ENCODE results near the gene WRAP53. TPM values are rescaled to one million over a fixed set of nuclear protein-coding genes. Genes with fewer than 3 reads are reported as not detected.

WRAP53 gene
- polyA plus RNA-seq, 1 donor, result 7.9 TPM

DNA sequence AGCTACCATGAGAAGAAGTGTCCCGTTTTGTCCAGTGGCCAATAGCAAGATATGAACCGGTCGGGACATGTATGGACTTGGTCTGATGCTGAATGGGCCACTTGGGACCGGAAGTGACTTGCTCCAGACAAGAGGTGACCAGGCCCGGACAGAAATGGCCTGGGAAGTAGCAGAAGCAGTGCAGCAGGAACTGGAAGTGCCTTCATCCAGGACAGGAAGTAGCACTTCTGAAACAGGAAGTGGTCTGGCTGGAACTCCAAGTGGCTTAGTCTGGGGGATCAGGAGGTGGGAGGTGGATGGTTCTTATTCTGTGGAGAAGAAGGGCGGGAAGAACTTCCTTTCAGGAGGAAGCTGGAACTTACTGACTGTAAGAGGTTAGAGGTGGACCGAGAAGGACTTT lies 22.0 kb downstream of the WRAP53 start:
- WGBS (ENCODE audit: insufficient coverage, low lambda C conversion rate), result no CpG with 5 or more reads among the region's 7 CpGs
- Histone ChIP-seq H3K4me3 (ENCODE audit: low read length) (no peak overlapping the region), H3K36me3 (ENCODE audit: control insufficient read depth, insufficient read depth, low read length) (no peaks in the 10 kb centered on the region), H3K27me3 (ENCODE audit: control insufficient read depth, insufficient read depth, low read length) (peaks cover 69% of the 10 kb centered on the region), H3K4me1 (ENCODE audit: control insufficient read depth, insufficient read depth, low read length) (no peaks in the 10 kb centered on the region), H3K9me3 (ENCODE audit: control insufficient read depth, low read depth, low read length) (no peaks in the 10 kb centered on the region), H3K27ac (ENCODE audit: low read length) (no peak overlapping the region)
- no peak for DNase-seq

DNA sequence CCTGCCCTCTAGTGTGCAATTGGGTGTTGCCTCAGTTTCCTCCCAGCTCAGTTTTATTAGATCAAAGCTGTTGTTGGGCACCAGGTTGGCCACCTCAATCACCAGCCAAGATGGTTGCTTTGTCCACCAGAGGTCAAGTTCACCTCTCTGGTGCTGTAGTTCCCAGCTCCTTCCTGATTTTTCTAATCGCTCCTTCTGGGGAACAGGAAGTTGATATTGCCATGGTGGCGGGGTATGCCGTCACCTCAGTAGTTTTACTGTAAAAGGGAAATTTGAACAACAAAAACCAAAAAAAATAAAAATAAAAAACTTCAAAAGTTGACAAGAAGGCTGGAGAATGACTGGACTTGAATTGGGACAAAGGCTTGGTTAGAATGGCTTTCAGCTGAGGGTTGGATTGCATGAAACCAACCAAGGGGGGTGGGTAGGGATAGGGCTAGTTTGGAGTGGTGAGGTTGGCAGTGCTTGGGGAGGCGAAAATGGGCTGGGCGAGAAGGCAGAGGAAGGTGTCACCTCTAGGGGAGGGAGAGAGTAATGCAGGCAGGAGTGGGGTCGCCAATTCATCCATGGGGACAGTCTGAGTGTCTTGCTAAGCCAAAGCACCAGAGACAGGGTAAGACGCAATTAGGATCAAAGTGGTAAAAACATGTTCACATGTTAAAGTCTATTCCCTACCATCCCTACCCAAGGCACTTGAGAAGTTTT lies 22.9 kb downstream of the WRAP53 start:
- DNase-seq, result no peak
- Histone ChIP-seq H3K4me1 (ENCODE audit: control insufficient read depth, insufficient read depth, low read length) (peaks cover under 1% of the 10 kb centered on the region), H3K9me3 (ENCODE audit: control insufficient read depth, low read depth, low read length) (no peaks in the 10 kb centered on the region), H3K27me3 (ENCODE audit: control insufficient read depth, insufficient read depth, low read length) (peaks cover 69% of the 10 kb centered on the region), H3K36me3 (ENCODE audit: control insufficient read depth, insufficient read depth, low read length) (no peaks in the 10 kb centered on the region), H3K4me3 (ENCODE audit: low read length) (no peak overlapping the region), H3K27ac (ENCODE audit: low read length) (no peak overlapping the region)
- 91% methylated on average over 4 of the region's 7 CpGs for WGBS (ENCODE audit: insufficient coverage, low lambda C conversion rate)

DNA sequence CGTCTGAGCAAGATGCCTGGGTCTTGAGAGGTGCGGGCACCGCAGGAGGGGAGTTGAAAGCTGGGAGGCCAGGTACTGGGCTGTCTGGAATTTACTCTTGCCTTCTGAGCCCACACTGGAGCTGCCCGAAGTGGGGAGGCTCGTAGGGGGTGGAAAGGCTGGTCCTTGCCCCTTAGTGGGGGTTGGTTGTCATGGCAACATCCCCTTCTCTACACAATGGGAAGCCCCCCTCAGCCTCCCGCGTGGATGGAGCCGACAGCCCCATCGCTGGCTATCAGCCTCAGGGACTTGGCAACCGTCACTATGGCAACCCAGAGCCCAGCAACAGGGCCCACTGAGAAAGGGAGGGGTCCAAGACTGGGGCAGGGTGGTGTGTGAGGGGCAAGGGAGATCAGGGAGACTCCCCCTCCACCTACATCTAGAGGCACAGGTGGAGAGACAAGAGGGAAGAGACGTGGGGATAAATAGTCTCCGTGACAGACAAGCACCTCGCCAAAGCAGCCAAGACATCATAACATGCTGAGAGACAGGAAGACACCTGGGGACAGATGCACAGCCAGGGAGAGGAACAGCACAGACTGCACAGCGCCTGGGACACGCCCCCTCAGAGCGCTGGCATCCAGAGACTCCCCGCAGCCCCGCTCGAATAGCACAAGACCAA lies 24.0 kb downstream of the WRAP53 start:
- peaks cover 9% of the 10 kb centered on the region for H3K4me1 ChIP-seq (ENCODE audit: control insufficient read depth, insufficient read depth, low read length)
- DNase-seq, result no peak
- no peaks in the 10 kb centered on the region for H3K36me3 ChIP-seq (ENCODE audit: control insufficient read depth, insufficient read depth, low read length)
- no peak overlapping the region for H3K4me3 ChIP-seq (ENCODE audit: low read length)
- no peaks in the 10 kb centered on the region for H3K9me3 ChIP-seq (ENCODE audit: control insufficient read depth, low read depth, low read length)
- H3K27ac ChIP-seq (ENCODE audit: low read length), result no peak overlapping the region
- H3K27me3 ChIP-seq (ENCODE audit: control insufficient read depth, insufficient read depth, low read length), result peaks cover 61% of the 10 kb centered on the region
- no CpG with 5 or more reads among the region's 19 CpGs for WGBS (ENCODE audit: insufficient coverage, low lambda C conversion rate)

DNA sequence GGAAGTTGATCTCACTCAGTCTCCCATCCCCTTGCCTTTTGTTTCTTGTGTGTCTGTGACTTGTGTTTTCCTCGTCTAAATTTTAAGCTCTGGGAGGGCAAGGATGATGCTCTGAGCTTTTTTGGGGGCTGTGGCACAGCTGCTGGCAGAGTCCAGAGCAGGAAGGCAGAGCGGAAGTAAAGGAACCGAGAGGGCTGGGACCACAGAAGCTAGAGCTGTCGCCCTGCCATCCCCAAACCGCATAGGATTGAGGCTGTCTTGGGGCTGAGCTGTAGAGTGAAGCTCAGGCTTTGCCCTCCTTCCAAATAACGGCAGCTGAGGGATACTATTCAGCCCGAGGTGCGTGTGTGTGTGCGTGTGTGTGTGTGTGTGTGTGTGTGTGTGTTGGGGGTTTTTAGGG lies 25.5 kb downstream of the WRAP53 start:
- no peaks in the 10 kb centered on the region for H3K9me3 ChIP-seq (ENCODE audit: control insufficient read depth, low read depth, low read length)

DNA sequence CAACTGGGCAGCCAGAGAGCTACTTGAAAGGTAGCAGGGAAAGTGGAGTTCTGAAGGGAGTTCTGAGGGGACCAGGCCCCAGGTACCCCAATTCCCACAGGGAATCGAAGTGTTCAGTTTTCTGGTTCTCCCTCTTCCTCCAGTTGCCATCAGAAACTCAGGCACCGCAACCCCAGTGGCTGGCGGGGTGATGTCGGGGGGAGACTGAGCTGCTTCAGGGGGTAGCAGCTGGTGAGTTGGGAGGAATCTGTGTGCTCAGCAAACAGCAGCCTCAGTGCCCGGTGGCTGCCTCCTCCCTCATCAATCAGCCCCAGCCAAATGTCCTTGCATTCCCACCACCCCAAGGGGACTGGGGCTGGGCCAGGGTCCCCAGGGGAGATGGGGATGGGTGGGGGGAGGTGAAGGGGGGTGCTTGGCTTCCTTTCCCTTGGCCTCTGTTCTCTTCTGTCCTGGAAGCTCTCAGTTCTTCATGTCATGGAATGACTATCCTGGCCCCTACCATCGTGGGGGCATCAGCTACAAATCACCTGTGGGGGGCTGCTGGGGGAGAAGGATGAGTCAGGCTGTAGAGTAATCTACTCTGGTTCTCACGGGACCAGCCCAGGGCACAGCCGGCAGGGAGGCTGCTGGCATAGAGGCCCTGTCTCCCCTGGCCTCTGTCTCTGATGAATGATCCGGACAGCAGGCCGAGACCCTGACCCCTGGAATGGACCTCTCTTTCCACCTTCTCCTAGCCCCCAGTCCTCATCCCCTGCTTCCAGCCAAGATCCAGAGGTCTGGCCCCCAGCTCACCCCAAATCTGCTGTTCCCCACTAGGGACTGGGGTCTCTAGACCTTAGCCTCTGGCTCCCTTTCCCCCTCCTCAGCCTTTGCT lies 26.7 kb downstream of the WRAP53 start:
- Histone ChIP-seq H3K9me3 (ENCODE audit: control insufficient read depth, low read depth, low read length) (no peaks in the 10 kb centered on the region), H3K36me3 (ENCODE audit: control insufficient read depth, insufficient read depth, low read length) (no peaks in the 10 kb centered on the region), H3K4me3 (ENCODE audit: low read length) (no peak overlapping the region), H3K4me1 (ENCODE audit: control insufficient read depth, insufficient read depth, low read length) (peaks cover 12% of the 10 kb centered on the region), H3K27ac (ENCODE audit: low read length) (no peak overlapping the region), H3K27me3 (ENCODE audit: control insufficient read depth, insufficient read depth, low read length) (peaks cover 64% of the 10 kb centered on the region)
- no peak for DNase-seq
- WGBS (ENCODE audit: insufficient coverage, low lambda C conversion rate), result no CpG with 5 or more reads among the region's 10 CpGs

More for the DNA sequence above, 25.5 kb downstream of the WRAP53 start:
- H3K4me1 ChIP-seq (ENCODE audit: control insufficient read depth, insufficient read depth, low read length), result peaks cover 12% of the 10 kb centered on the region
- no peak overlapping the region for H3K27ac ChIP-seq (ENCODE audit: low read length)
- H3K27me3 ChIP-seq (ENCODE audit: control insufficient read depth, insufficient read depth, low read length), result peaks cover 55% of the 10 kb centered on the region
- WGBS (ENCODE audit: insufficient coverage, low lambda C conversion rate), result no CpG with 5 or more reads among the region's 9 CpGs
- H3K36me3 ChIP-seq (ENCODE audit: control insufficient read depth, insufficient read depth, low read length), result no peaks in the 10 kb centered on the region
- DNase-seq, result no peak
- no peak overlapping the region for H3K4me3 ChIP-seq (ENCODE audit: low read length)

DNA sequence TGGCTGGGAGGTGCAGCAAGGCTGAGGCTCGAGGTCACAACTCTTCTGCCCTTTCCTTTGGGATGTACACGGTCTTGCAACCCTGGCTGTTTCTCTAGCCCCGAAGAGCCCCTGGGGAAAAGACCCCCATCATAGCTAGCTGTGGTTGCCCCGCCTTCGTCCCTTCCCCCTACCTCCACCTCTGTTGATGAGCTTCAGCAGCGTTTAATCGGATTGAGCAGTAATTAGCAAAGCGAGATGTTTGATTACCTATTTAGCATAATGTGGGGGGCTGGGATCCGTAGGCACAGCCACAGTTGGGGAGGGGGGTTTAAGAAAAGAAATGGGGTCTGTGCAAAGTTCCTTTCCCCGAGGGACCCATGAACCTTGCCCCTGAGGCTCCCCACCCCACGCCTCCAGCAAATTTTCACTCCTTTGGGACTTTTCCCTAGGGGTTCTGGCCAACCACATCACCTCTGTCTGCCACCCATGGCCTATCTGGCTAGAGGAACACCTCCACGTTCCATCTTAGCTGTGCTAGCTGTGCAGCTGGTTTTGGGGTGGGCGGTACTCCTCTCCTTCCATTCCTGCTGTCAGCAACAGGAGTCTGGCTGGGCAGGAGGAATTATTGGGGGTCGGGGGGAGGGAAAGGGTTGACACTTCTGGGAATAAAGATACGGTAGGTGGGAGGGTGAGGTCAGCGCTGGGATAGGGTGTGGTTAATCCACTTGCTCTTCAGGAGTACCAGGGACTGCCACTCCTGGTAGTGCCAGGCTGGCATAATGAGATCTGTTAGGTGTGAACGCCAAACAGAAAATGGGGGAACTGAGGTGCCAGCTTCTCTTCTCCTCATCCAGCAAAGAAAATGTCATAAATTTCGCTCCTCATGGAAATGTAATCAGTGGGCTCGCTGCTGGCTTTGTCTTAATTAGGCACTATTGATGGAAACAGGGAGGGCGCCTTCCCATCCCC lies 27.9 kb downstream of the WRAP53 start:
- no peak for DNase-seq

DNA sequence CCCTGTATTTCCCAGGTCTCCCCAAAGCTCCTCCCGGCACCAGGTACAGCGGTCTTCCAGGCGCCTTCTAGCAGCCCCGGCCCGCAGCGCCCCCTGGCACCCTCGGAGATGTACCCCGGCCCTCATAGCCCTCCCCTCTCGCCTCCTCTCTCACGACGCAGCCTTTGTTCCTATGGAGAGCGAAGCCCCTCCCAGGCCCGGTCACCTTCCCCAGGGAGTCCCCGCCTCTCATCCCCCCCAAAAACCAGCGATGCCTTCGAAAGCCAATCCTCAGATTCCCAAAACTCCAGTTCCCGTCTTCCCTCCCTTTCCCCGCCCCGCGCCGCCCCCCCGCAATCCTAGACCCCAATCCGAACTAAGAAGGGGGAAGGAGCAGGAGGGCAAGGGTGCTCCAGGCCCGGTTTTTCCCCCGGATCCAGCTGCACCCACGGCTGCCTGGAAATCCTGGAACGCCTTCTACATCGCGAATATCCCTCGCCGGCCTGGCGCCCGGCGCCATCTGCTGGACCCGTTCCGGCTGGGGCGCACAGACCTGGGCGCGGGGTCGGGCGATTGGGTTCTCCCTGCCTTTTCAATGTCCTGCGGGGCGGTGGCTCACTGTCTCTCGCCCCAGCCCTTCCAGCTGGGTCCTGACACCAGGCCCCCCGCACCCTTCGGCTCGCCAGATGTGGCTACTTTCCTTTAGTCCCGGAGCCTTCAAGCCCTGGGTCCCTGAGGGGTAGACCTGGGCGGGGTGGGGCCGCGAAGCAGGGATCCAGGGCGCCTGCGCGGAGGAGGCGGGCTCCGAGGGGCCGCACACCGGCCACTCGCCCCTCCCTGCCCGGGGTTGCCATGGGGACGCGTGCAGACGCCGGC lies 28.9 kb downstream of the WRAP53 start, which contains the start of gene DNAH2:
Gene DNAH2 (plus strand): TSS at position 844 of the 855 bp plus-strand sequence. CDS start 1,991 bp downstream, outside the sequence.
- H3K27ac ChIP-seq (ENCODE audit: low read length), result peak within 1 kb of the TSS; percentile 22
- H3K4me3 ChIP-seq (ENCODE audit: low read length), result peak within 1 kb of the TSS; percentile 63
- H3K27me3 ChIP-seq (ENCODE audit: control insufficient read depth, insufficient read depth, low read length), result peaks cover 58% of the 10 kb centered on the region
- H3K4me1 ChIP-seq (ENCODE audit: control insufficient read depth, insufficient read depth, low read length), result peaks cover 12% of the 10 kb centered on the region
- no peaks in the 10 kb centered on the region for H3K9me3 ChIP-seq (ENCODE audit: control insufficient read depth, low read depth, low read length)
- no peaks in the 10 kb centered on the region for H3K36me3 ChIP-seq (ENCODE audit: control insufficient read depth, insufficient read depth, low read length)
- WGBS (ENCODE audit: insufficient coverage, low lambda C conversion rate), result no CpG with 5 or more reads among the region's 64 CpGs
- peak; percentile 75 to 86 for DNase-seq

More for the DNA sequence above, 27.9 kb downstream of the WRAP53 start:
- Histone ChIP-seq H3K4me3 (ENCODE audit: low read length) (peak overlapping the region; percentile 63), H3K4me1 (ENCODE audit: control insufficient read depth, insufficient read depth, low read length) (peaks cover 12% of the 10 kb centered on the region), H3K9me3 (ENCODE audit: control insufficient read depth, low read depth, low read length) (no peaks in the 10 kb centered on the region), H3K36me3 (ENCODE audit: control insufficient read depth, insufficient read depth, low read length) (no peaks in the 10 kb centered on the region), H3K27me3 (ENCODE audit: control insufficient read depth, insufficient read depth, low read length) (peaks cover 67% of the 10 kb centered on the region), H3K27ac (ENCODE audit: low read length) (peak overlapping the region; percentile 22)
- WGBS (ENCODE audit: insufficient coverage, low lambda C conversion rate), result no CpG with 5 or more reads among the region's 20 CpGs

DNA sequence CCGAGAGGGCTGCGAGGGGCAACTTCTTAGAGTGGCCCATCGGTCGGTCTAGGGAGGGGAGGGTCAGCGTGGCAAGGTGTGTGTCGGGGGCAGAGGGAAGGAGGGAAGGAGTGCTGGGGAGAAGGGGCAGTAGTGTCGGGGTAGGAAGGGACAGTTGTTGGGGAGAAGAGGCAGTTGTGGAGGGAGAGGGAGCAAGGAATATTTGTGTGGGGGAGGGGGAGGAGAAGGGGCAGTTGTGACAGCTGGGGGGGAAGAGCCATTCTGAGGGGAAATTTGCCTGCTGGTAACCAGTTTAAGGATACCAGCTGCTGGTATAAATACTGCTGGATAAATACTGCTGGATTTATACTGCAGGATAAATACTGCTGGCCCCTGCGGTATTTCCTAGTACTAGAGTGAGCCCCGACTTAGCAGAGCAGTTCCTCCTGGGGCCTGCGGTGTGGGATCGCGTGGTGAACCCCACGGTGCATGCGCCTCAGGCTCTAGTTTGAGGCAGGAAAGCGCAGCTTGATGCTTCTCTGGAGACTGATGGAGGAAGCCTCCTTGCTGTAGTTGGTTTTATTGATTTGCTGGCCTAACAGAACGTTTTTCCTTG lies 29.6 kb downstream of the WRAP53 start:
- no peaks in the 10 kb centered on the region for H3K9me3 ChIP-seq (ENCODE audit: control insufficient read depth, low read depth, low read length)
- peak overlapping the region; percentile 63 for H3K4me3 ChIP-seq (ENCODE audit: low read length)
- DNase-seq, result peak in 1 of 2 donors; percentile 35
- H3K27ac ChIP-seq (ENCODE audit: low read length), result no peak overlapping the region
- 0% methylated on average over 3 of the region's 16 CpGs for WGBS (ENCODE audit: insufficient coverage, low lambda C conversion rate)
- H3K27me3 ChIP-seq (ENCODE audit: control insufficient read depth, insufficient read depth, low read length), result peaks cover 58% of the 10 kb centered on the region
- no peaks in the 10 kb centered on the region for H3K36me3 ChIP-seq (ENCODE audit: control insufficient read depth, insufficient read depth, low read length)
- peaks cover 12% of the 10 kb centered on the region for H3K4me1 ChIP-seq (ENCODE audit: control insufficient read depth, insufficient read depth, low read length)

DNA sequence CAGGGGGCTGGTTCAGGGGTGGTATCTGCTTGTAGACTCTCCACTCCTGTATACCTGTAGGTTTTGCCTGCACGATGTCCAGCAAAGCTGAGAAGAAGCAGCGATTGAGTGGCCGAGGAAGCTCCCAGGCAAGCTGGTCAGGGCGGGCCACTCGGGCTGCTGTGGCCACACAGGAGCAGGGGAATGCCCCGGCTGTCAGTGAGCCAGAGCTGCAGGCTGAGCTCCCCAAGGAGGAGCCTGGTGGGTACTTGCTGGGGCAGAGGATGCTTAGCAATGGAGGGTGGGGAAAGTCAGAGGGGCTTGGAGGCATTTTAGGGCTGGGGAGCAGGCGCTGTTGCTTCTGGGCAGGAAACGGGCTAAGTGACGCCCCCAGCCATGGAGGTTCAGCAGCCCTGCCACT lies 31.4 kb downstream of the WRAP53 start:
- Histone ChIP-seq H3K36me3 (ENCODE audit: control insufficient read depth, insufficient read depth, low read length) (no peaks in the 10 kb centered on the region), H3K27ac (ENCODE audit: low read length) (no peak overlapping the region), H3K4me3 (ENCODE audit: low read length) (no peak overlapping the region), H3K9me3 (ENCODE audit: control insufficient read depth, low read depth, low read length) (no peaks in the 10 kb centered on the region), H3K27me3 (ENCODE audit: control insufficient read depth, insufficient read depth, low read length) (peaks cover 47% of the 10 kb centered on the region), H3K4me1 (ENCODE audit: control insufficient read depth, insufficient read depth, low read length) (peaks cover 12% of the 10 kb centered on the region)
- no peak for DNase-seq
- WGBS (ENCODE audit: insufficient coverage, low lambda C conversion rate), result no CpG with 5 or more reads among the region's 9 CpGs

All from large intestine (tissue), 3 donors.